A549 treated with DMSO at 1 μM for 4 hours (cell line): Measurements from ENCODE around the gene SMIM43. TPM values are rescaled to one million over a fixed set of nuclear protein-coding genes. Genes with fewer than 3 reads are reported as not detected.

Experiments used
- total RNA-seq: library from RNA; stranded (reverse); fragments of 200-300 nt; extraction: Qiagen RNA extraction; gene quantifications from 5 replicates; pipeline ENCODE4 v1.2.3, GENCODE V29; 2022; ENCODE audit warnings: low read depth

SMIM43 gene
- 0.19 to 0.45 TPM (median 0.34 TPM) in 5 replicates for total RNA-seq

GRCh38 chr4:121764702-121765367, at the start of gene SMIM43:
TSS of gene SMIM43 (minus strand) at chr4:121765164. CDS start at chr4:121765105, 59 bp downstream.

GRCh38 chr4:121800961-121801714, 36.2 kb upstream of the SMIM43 start, which contains the start of gene EXOSC9:
TSS of gene EXOSC9 (plus strand) at chr4:121801323. CDS start at chr4:121801425, 102 bp downstream.

Other genes starting within 250 kb of the SMIM43 start
- gene ANXA5, start 68.2 kb downstream of the SMIM43 start, total RNA-seq = 469 to 560 TPM (median 495 TPM) in 5 replicates
- gene EXOSC9, start 36.2 kb upstream of the SMIM43 start, total RNA-seq = 29.4 to 36.6 TPM (median 33.5 TPM) in 5 replicates
- gene CCNA2, start 58.7 kb upstream of the SMIM43 start, total RNA-seq = 43.5 to 55.0 TPM (median 51.9 TPM) in 5 replicates
- 13.5 to 17.9 TPM (median 14.6 TPM) in 5 replicates for gene BBS7, start 105.3 kb upstream of the SMIM43 start, total RNA-seq
- 0.04 to 0.07 TPM in 2 of 5 replicates, not detected in the others for gene TRPC3, start 186.9 kb upstream of the SMIM43 start, total RNA-seq